Natural killer cell (primary cell): ENCODE measurements around the gene TIMP3. TPM values are rescaled to one million over a fixed set of nuclear protein-coding genes. Genes with fewer than 3 reads are reported as not detected.
A peak's percentile ranks its signal among the peaks of the same experiment; 100 is the strongest.

ENCODE experiments used
- ATAC-seq, 3 donors: fragments of 150-1000 bp in 2 of 3; fragments of 200-7000 bp in 1 of 3; cut with Tn5 transposase; 1 replicate in 1 of 3; 2 replicates in 2 of 3; pipeline ENCODE4 v1.10.0; 2021; ENCODE audit warnings: mild to moderate bottlenecking in 2 of 3, moderate library complexity in 2 of 3
- DNase-seq, 2 donors: peaks; one replicate each; pipeline versions ENCODE4 v3.0.0 to v3.0.0-alpha.2; 2013 to 2021; ENCODE audit warnings: mixed read lengths in 1 of 2
- H3K27ac ChIP-seq: one replicate; pipeline ENCODE4 v1.5.1; 2013; ENCODE audit warnings: mild to moderate bottlenecking, low read length
- H3K27me3 ChIP-seq: one replicate; pipeline ENCODE4 v1.6.1; 2013; ENCODE audit warnings: low read length; ENCODE audit not compliant: control insufficient read depth, insufficient read depth
- H3K36me3 ChIP-seq: one replicate; pipeline ENCODE4 v1.6.1; 2013; ENCODE audit warnings: low read length; ENCODE audit not compliant: control insufficient read depth, insufficient read depth
- H3K4me1 ChIP-seq: one replicate; pipeline ENCODE4 v1.6.1; 2013; ENCODE audit warnings: low read length; ENCODE audit not compliant: control insufficient read depth, insufficient read depth
- H3K4me3 ChIP-seq: one replicate; pipeline ENCODE4 v1.5.1; 2013; ENCODE audit warnings: low read length
- H3K9me3 ChIP-seq: one replicate; pipeline ENCODE4 v1.6.1; 2013; ENCODE audit warnings: low read length; ENCODE audit not compliant: control insufficient read depth, insufficient read depth
- H3K27ac Mint-ChIP-seq, 2 donors: one replicate each; pipeline ENCODE4 v1.8.0; 2022; ENCODE audit warnings: mild to moderate bottlenecking in 2 of 2, mixed read lengths in 2 of 2, moderate library complexity in 1 of 2
- H3K27me3 Mint-ChIP-seq, 2 donors: one replicate each; pipeline ENCODE4 v1.8.0; 2022; ENCODE audit warnings: low read depth in 2 of 2, mixed read lengths in 2 of 2
- H3K36me3 Mint-ChIP-seq: one replicate; pipeline ENCODE4 v1.8.0; 2022; ENCODE audit warnings: mixed read lengths
- H3K4me1 Mint-ChIP-seq, 2 donors: one replicate each; pipeline ENCODE4 v1.8.0; 2022; ENCODE audit warnings: mixed read lengths in 2 of 2
- H3K4me3 Mint-ChIP-seq: one replicate; pipeline ENCODE4 v1.8.0; 2022; ENCODE audit warnings: mild to moderate bottlenecking, moderate library complexity, mixed read lengths
- H3K9me3 Mint-ChIP-seq, 2 donors: one replicate each; pipeline ENCODE4 v1.8.0; 2022; ENCODE audit warnings: mixed read lengths in 2 of 2
- WGBS: methylation state at CpG from one replicate; pipeline ENCODE4 v1.1.7; 2013; ENCODE audit warnings: missing lambda C conversion rate; ENCODE audit not compliant: insufficient coverage; 5-methylcytosine and 5-hydroxymethylcytosine counted together
- intact Hi-C: fragments of 100-400 bp; cut with micrococcal nuclease; formaldehyde crosslinking; loops from one replicate; pipeline ENCODE4 v1.14.2; 2022
- total RNA-seq, 4 donors: library from RNA; stranded (reverse); fragments of 120-200 nt in 1 of 4; gene quantifications; one replicate each; pipeline versions ENCODE4 v1.2.3 to v1.2.4, GENCODE V29; 2013 to 2022
- TF ChIP-seq, protein P1 (sequence below): fragments of 200-600 bp; IDR thresholded peaks from one replicate; pipeline ENCODE4 v1.8.0; 2022; ENCODE audit warnings: antibody characterized with exemption

The TIMP3 gene
- total RNA-seq, 3 donors from 2014 or later (not counting 1 experiment from before 2014, with no cell fraction given): 0.12 TPM; not detected in 2

DNA sequence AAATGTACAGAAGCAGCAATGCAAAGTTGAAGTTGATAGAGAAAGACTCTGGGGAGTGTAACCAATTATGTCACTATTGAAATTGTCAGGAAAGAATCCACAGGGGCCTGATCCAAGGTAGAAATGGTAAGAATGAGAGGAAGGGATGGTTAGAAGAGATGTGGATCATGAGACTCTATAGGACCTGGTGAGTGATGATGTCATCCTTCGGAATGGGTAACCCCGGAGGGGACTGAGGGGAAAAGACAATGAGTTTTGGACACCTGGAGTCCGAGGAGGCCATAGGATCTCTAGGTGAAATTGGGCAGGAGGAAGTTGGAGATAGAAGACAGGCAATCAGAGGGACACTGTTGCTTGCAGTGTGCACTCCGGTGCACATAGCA, 6.3 kb upstream of the TIMP3 start:
- Mint-ChIP-seq H3K27me3 (peaks cover 12 to 30% of the 10 kb centered on the region in 2 donors), H3K27ac (no peak overlapping the region), H3K9me3 (no peaks in the 10 kb centered on the region), H3K36me3 (no peaks in the 10 kb centered on the region), H3K4me1 (peaks cover 0 to 14% of the 10 kb centered on the region in 2 donors), H3K4me3 (no peak overlapping the region)
- Histone ChIP-seq H3K9me3 (no peaks in the 10 kb centered on the region), H3K4me3 (no peak overlapping the region), H3K36me3 (no peaks in the 10 kb centered on the region), H3K4me1 (peaks cover 4% of the 10 kb centered on the region), H3K27me3 (peaks cover 2% of the 10 kb centered on the region), H3K27ac (no peak overlapping the region)
- DNase-seq: no peak
- 85% methylated on average over 4 of the region's 4 CpGs for WGBS
- TF ChIP-seq, protein P1, sequence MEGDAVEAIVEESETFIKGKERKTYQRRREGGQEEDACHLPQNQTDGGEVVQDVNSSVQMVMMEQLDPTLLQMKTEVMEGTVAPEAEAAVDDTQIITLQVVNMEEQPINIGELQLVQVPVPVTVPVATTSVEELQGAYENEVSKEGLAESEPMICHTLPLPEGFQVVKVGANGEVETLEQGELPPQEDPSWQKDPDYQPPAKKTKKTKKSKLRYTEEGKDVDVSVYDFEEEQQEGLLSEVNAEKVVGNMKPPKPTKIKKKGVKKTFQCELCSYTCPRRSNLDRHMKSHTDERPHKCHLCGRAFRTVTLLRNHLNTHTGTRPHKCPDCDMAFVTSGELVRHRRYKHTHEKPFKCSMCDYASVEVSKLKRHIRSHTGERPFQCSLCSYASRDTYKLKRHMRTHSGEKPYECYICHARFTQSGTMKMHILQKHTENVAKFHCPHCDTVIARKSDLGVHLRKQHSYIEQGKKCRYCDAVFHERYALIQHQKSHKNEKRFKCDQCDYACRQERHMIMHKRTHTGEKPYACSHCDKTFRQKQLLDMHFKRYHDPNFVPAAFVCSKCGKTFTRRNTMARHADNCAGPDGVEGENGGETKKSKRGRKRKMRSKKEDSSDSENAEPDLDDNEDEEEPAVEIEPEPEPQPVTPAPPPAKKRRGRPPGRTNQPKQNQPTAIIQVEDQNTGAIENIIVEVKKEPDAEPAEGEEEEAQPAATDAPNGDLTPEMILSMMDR: no peak
- ATAC-seq: no peak
- intact Hi-C loops: no loop called here

DNA sequence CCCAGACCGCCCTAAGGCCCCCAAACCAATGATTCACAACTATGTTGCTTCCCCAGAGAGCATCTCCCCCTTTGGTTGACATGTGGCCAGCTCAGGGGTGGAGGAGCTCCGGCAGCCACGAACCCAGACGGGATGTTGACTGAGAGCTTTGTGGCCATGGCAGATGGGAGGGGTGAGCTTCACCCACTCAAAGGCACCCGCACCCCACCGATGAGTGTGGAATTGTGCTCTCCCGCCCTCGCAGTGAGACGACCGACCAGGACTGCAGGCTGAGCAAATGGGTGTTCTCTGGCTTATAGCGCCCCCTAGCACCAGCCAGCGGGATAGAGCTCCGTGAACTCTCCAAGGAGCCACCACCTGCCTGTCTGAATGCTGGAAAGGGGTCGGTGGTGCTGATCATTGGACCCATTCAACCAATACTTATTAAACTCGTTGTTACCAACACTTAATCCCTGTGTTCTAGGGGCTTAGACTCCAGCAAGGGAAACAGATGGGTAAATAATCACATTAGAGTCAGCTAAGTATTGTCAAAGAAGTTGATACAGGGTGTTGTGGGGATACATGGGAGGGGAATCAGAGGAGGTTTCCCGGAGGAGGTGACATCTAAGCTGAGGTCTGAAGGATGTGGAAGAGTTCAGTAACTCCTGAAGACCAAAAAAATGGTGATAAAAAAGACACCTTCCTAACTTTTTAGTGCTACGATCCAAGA, 4.5 kb upstream of the TIMP3 start:
- no peaks in the 10 kb centered on the region for H3K36me3 Mint-ChIP-seq
- peak overlapping the region in 1 of 2 donors; percentile 33 for H3K27ac Mint-ChIP-seq
- H3K4me3 ChIP-seq: no peak overlapping the region
- no peaks in the 10 kb centered on the region for H3K9me3 Mint-ChIP-seq
- peaks cover 5% of the 10 kb centered on the region for H3K4me1 ChIP-seq
- WGBS: 12% methylated on average over 16 of the region's 17 CpGs
- no peak overlapping the region for H3K4me3 Mint-ChIP-seq
- H3K27me3 ChIP-seq: peaks cover 7% of the 10 kb centered on the region
- intact Hi-C loops: loop anchor here (1.0 kb wide), 2 partner anchors 137 to 268 kb away; no protein-coding TSS in a partner anchor
- H3K36me3 ChIP-seq: no peaks in the 10 kb centered on the region
- H3K9me3 ChIP-seq: no peaks in the 10 kb centered on the region
- H3K27ac ChIP-seq: no peak overlapping the region
- DNase-seq (peak; percentile 45 to 74), ATAC-seq (peak; percentile 80 to 93 (median 93))
- peaks cover 0 to 21% of the 10 kb centered on the region in 2 donors for H3K4me1 Mint-ChIP-seq
- TF ChIP-seq, protein P1: peak; percentile 84
- peaks cover 22 to 42% of the 10 kb centered on the region in 2 donors for H3K27me3 Mint-ChIP-seq

DNA sequence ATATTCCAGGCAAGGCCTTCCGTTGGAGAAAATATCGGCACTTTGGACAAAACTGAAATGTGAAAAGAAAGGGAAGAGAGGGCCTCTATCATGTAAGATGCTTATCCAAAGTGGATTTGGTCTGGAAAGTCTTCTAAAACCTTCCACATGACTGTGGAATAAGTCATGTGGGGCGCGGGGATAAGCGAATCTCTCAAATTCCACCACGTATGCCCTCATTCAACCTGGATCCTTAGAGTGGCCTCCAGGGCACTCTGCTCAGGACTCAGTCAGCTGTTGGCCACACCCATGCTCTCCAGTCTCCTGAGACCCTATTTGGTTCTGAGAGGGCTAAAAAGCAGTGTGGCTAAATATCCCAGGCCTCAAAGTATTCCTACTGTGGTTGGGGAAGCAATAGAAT, 2.0 kb upstream of the TIMP3 start:
- TF ChIP-seq, protein P1: no peak
- 98% methylated on average over 6 of the region's 6 CpGs for WGBS
- DNase-seq (no peak), ATAC-seq (no peak)
- H3K27ac ChIP-seq: no peak overlapping the region
- Mint-ChIP-seq H3K4me3 (no peak overlapping the region), H3K4me1 (peaks cover 0 to 31% of the 10 kb centered on the region in 2 donors), H3K36me3 (no peaks in the 10 kb centered on the region), H3K9me3 (no peaks in the 10 kb centered on the region), H3K27ac (no peak overlapping the region), H3K27me3 (peaks cover 40 to 63% of the 10 kb centered on the region in 2 donors)
- H3K4me1 ChIP-seq: peaks cover 7% of the 10 kb centered on the region
- H3K27me3 ChIP-seq: peaks cover 10% of the 10 kb centered on the region
- intact Hi-C loops: no loop called here
- no peaks in the 10 kb centered on the region for H3K9me3 ChIP-seq
- H3K4me3 ChIP-seq: no peak overlapping the region
- no peaks in the 10 kb centered on the region for H3K36me3 ChIP-seq
